HG03135 (cell line): ENCODE results near the gene ADAMTS12.
A peak's percentile ranks its signal among the peaks of the same experiment; 100 is the strongest.

Source experiments
- ATAC-seq: cut with Tn5 transposase; IDR thresholded peaks from one replicate; pipeline ENCODE4 v1.9.1; 2021; ENCODE audit warnings: mild to moderate bottlenecking, moderate library complexity; ENCODE audit not compliant: unreplicated experiment

The ADAMTS12 gene

DNA sequence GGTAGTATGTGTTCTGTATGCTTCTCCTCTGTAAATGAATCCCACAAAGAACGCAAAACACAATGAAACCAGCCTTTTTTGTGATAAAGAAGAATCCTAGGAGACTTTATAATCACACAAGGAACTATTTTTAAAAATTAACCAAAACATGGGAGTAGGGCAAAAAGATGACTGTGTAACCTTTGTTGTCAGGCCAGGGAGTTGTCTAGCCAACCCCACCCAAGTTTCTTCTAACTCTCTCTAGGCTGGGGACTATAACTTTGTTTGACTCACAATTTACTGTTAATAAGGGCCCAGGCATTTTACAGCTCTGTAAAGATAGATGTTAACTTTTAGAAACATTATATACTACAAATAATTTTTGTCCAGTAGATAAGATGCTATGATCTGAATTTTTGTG lies 176.1 kb downstream of the ADAMTS12 start:
- ATAC-seq, result no peak

DNA sequence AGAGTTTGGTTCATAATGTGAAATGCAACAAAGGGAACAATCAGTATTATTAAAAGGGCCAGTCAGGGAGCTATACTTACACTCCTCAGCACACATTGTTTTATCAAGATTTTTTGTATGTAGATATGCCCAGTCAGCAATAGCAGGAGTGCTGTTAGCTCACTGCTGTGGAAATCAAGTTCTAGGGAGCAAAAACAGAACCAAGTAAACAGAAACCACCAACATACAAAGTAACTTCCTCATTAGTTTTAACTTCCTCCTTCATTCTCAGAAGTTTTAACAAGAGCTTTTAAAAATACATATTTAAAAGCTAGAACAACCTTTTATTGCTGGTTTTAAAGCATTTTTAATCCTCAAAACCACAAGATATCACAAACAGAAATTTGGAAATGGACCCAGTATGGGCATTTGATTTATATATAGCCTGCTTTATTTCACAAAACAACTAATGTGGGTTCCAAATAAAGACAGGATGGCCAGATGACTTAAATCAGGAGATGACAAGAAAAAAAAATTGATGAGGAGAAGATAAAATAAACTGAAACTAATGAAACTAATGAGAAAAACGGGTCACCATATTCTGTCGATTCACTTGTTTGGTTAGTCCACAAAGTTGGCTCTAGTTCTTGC lies 178.5 kb downstream of the ADAMTS12 start:
- no peak for ATAC-seq

DNA sequence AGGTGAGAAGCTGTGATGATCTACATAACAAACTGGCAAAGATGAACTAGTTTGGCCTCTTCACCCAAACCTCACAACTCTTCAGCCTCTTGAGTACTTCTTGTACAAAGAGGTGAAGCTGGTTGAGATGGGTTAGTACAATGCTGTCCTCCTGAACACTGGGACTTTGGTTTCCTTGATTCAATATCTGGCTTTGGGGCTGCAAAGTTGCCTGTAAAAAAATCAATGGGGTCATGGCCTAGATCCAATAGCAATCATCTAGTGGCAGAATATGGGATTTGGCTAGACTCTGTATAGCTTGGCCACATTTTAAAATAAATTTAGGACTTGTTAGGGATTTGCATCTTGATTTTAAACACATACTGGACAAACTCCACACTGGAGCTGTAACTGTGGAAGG lies 179.1 kb downstream of the ADAMTS12 start:
- no peak for ATAC-seq

DNA sequence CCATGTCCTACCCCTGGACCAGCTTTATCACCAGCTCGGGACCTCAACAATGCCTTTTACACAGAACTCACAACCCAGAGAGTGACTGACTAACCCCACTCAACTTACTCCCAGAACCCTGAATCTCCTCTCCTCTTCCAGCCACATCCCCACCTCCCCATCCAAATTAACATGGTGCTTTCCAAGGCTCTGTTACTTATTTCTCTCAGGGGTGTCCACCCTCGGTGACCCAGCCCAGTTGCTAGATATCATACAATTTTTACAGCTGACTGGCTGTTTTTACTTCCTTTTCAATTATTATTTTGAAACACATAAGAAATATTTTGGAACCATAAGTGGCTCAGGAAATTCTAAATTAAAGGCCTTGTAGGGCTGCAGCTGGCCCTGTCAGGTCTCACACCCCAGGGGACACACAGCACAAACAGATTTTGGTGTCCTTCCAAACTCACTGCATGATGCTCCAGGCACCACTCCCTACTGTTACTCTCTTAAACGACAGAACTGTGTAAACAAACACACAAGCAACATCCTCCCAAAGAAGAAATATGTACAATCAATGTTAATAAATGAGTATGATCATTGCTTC lies 180.6 kb downstream of the ADAMTS12 start:
- ATAC-seq, result no peak

DNA sequence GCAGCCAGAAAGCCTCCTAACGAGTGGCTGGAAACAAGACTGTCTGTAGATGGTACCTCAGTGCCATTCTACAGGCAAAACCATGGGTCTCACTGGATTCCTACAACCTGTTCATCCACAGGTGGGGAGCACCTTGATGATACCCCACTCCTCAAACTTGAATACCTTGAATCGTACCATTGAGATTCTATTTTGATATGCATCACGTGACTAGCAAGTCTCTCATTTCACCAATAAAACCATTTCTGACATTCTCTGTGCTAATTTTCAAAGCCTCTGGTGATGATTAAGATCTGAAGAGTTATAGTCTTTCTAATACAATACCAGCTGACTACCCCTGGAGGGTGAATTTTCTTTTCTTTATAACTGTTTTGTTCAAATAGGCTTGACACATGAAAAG lies 188.9 kb downstream of the ADAMTS12 start:
- ATAC-seq, result no peak

DNA sequence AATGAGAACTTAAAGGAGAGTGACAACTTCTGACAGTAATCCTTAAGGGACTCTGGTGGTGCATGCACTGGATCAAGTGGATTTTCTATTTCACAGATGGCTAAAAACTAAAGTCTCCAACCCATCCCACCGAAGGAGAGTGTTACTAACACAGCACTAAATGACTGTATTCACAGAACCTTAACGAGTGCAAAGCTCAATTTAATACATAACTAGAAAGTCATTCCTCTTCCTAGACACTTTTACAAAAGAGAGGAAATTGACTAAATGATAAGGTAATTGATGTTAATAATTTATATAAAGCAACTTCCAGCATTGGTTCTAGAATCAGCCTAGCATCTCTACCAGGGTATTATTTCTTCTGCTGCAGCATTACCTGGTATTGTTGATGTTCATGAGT lies 189.8 kb downstream of the ADAMTS12 start:
- ATAC-seq, result no peak

DNA sequence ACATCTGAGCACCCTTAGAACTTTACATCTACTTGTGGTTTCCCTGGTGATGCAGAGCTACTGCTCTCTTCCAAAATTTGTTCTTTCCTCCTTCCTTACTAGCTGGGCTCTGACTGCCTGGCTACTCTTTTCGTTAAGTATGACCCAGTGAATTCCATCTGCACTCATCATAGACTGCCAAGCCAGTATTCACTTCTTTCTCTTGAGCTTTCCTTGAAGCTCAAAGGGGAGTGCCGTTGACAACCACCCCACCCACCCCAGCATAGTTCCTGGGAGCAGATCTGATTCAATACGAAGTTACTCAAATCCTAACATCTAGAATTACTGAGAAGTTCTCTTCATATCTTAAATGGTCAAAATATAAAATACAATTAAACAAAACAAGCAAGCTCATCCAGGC lies 190.5 kb downstream of the ADAMTS12 start:
- ATAC-seq, result no peak

DNA sequence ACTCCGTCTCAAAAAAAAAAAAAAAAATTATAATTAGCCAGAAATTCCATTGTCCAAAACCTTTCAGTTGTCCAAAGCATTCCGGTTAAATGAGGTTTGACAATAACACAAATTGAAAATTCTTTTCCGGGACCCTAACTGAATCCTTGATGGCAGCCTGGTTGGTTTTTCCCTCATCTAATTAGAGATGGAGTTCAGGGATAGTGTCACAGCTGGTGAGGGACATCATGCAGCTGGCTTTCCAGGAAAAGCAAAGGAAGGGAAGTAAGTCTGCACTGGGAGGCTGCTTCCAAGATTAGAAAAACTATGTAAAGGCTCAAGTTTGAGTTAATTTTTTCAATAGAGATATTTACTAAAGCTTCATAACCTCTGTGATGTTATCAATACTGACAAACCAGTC lies 195.4 kb downstream of the ADAMTS12 start:
- ATAC-seq, result no peak

DNA sequence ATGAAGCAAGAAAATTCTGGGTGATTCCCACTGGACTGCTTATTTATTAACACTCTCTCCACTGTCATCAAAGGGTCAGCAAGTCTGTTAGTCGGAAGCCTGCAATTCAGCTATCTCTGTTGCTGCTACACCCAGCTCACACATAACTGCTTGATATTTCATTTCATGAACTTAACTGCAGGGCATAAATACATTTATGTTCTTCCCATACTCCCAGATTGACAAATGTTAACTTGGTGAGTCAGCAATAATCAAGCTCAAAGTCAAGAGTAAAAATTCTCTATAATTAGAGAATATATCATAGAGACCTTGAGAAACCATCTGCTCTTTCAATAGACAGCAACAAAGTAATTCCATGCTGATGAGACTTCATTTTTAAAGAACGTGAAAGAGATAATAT lies 198.8 kb downstream of the ADAMTS12 start:
- no peak for ATAC-seq

DNA sequence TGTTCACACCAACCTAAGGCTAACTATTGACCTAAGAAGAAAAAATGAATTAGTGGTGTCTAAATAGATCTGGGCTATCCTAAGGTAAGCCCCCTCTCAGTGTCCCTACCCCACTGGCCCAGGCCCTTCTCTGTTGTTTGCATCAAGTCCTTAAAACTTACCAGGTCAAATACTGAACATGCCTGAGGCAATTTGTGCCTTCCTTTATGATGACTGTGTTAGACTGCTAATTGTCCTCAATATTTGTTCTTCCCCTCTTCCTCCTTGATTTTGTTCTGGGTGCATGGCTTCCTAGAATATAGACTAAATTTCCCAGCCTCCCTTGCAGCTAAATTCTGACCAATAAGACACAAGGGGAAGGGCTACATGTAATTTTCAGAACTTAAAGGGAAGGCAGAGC lies 199.9 kb downstream of the ADAMTS12 start:
- ATAC-seq, result no peak

DNA sequence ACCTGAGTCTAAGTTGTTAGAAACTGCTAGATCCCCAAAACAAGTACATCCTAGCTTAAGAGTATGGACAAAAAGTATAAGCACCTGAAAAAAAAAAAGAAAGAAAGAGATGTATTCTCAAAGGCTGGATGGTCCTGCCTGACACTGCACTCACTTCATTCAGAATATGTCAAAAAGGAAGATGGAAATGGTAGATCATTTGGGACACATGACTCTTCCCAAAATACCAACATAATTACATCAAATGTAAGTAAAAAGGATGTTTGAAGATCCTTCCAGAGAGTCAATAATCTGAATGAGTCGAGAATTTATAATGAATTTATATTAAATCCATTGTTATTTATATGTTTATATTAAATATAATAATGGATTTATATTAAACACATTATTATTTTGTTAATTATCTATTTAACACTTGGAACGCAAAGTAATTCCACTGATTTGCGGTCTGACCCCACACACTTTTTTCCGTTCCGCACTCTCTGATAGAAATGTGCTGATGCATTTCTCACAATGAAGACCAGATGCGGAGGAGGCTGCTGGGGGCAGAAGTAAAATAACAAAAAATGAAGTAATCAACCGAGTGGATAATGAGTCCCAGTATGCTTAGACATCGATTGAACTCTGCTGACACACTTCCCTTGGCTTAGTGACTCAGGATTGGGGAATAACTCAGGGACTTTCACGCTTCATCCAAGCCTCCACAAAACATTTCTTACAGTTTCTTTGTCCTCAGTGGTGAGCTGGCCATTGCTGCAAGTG lies 201.2 kb downstream of the ADAMTS12 start:
- no peak for ATAC-seq

DNA sequence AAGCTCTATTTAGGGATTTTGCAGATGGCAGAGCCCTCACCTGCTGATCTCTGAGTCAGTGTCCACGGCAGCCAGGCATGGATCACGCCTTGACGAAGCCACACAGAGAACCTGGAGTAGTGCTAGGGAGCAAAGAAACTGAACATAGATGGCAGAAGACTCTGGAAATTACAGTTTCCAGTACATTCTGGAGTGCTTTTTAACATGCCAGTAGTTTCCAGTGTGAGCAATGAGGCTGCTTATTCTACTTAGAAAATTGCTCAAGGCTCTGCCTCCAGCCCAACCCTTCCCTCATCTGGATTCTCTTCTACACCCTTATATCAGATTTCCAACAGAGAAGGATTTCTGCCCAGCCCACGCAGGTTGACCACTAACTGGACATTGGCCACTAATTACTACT lies 203.3 kb downstream of the ADAMTS12 start:
- no peak for ATAC-seq

DNA sequence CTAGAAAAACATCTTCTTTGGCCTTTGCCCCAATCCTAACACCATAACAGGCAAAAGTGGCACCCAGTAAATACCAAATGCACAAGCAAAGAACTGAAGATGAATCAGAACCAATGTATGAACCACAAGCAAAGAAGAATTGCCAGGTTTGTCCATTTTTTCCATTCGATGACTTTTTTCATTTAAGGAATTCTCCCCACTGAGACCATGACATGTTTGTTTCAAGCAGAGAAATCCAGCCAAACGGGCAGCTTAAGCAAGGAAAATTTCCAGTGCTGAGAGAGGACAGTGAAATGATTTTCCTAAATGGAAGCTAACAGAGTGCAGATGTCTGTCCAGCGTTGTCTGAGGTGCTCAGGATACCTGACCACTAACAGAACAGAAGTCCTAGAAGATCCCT lies 203.7 kb downstream of the ADAMTS12 start:
- ATAC-seq, result no peak

DNA sequence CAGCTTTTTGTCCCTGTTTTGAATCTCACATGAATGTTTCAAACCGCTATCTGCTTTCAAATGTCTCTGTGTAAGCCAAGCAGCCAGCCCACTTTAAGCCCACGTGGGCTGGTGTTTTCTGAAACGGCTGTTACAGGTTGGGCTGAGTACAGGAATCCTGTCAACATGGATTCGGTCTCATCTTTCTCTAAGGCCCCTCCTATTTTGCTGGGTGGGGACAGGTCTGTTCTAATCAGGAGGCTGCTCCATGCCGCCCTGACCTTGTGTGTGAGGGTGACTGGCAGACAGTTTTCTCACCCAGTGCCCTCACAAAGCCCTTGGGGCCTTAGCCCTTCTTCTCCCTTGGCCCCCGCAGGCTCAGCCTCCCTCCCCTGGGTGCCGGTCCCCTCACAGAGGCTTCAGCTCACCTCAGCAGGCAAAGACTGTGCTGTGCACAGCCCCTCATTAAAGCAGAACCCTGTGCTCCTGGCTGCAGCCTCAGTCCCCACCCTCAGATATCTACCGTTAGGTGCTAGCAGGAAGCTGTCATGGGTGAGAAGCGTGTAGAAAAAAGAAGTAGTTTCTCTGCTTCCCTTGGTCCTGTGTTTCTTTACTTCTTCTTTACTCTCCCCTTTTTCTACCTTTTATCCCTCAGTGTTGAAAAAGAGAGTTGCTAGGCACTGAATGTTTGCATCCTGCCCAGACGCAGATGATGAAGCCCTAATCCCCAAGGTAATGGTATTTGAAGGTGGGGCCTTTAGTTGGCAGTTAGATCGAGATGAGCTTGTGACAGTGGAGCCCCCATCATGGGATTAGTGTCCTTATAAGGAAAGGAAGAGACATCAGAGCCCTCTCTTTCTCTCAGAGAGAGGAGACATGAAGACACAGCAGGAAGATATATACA lies 205.7 kb downstream of the ADAMTS12 start:
- ATAC-seq, result no peak

DNA sequence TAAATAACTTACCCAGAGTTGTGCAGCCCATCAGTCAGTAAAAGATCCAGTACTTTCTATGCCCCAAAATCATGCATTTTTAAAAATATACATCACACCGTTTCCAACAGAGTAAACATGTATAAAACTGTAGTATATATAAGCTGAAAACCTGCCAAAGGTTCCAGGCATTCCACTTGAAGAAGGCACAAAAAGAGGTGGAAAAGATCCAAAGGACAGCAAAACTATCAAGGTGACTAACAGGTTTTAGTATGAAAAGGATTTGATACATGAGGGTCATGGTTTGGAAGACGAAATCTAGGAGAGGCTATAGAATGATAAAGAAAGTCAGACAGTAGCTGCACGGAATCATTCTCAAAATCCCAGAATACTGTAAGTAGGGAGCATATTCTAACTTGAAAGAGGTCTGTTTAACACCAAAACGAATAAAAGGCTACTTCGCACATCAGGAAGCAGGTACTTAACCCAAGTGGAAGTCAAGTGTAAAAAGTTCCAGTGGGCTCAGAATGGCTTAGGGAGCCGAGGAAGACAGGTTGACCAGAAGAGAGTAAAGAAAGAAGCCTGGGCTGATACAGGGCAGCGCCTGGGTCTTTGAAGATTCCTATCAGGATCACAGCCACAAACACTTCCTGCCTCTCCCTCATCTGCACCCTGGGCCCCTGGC lies 207.2 kb downstream of the ADAMTS12 start:
- no peak for ATAC-seq

DNA sequence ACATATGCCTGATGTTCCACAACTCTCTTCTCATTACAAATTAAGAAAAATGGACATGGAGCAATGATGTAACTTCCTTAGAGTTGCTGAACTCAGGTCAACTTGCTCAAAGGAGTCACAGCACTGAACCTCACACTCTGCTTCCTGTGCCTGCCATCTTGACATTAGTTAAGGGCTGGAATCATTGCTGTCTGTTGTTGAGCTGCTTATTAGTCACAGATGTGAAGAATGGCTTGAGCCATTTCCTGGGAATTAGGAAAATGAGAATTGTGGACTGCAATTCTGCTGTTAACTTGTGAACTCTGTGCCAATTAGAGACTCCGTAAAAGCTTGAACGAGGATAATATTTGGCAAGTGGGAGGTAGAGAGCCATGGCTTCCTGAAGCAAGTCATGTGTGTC lies 212.0 kb downstream of the ADAMTS12 start:
- no peak for ATAC-seq

DNA sequence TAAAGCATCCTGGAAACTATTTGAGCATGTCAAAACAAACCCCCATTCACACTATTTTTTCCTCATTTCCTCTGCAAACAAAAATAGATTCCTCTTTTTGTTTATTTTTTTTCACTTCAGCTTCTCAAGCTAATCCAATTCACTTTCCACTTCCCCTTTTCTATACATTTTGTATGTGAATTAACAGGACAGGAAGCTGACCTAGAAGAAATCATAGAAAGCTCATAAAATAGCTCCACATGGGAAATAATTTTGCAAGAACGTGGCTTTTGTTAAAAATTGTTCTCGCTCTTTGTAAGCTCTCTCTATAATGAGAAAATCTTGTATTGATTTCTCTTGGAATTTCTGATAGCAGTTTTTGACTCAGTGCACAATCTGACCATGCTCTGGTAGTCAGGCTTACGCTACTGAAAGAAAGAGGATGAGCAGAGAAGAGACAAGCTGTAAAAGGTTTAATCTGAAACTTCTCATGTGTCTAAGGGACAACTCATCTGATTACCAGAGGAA lies 215.8 kb downstream of the ADAMTS12 start:
- peak; percentile 80 for ATAC-seq

DNA sequence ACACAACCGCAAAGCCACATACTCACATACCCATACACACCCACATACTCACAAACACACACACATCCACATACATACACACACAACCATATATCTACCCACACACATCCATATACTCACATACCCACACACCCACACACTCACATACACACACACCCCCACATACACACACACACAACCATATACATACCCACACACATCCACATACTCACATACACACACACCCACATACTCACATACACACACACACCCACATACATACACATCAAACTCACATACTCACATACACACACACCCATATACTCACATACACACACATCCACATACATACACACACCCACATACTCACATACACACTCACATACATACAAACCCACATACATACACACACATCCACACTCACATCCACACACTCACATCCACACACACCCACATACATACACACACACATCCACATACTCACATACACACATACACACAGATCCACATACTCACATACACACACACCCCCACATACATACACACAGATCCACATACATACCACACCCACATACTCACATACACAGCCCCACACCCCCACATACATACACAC lies 220.0 kb downstream of the ADAMTS12 start:
- no peak for ATAC-seq

DNA sequence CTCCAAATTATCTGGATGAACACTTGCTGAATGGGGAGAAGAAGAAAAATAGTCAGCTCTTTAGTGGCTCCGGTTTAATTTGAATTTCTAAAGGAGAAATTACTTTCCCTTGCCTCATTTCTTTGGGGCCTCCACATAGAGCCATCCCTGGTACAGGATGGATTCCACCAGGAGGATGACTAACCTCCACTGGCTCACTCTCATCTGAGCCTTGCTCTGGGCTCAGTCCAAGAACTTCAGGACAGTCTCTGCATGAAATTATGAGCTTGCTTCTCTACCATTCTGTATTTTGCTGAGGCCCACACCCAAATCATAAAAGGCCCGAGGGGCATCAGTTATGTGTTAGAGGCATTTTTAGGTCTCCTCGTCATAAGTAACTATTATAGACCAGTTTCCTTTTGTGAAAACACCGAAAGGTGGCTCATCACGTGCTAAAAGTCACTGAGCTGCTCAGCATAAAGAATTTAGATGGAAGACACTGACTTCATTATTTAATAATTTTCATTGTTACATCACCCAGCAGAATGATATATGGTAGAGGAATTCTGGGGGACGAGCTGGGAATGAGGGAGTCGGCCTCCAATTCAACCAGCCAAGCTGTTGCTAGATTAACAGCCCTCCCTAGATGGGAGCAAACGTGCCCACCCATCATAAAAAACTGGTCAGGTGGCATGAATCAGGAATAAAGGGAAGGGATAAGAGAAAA lies 228.9 kb downstream of the ADAMTS12 start:
- ATAC-seq, result no peak
